Measurements from ENCODE around the gene CCL18.

- no peak for TF ChIP-seq CTCF (IDR thresholded peaks at IDR 0.05)
- TF ChIP-seq POLR2A (IDR thresholded peaks at IDR 0.05), result no peak
Measured at GRCh38 chr17:36049643-36050042, 14.4 kb upstream of the CCL18 start.
